Type B pancreatic cell (in vitro differentiated cells): ENCODE measurements around the gene MYL4. TPM values are rescaled to one million over a fixed set of nuclear protein-coding genes. Genes with fewer than 3 reads are reported as not detected.
"Not testable (repeated sequence)": the region's sequence is repeated elsewhere in the genome, so short reads cannot be mapped to it uniquely, and the experiment has no call there.

Experiments used
- DNase-seq: peaks from one replicate; pipeline ENCODE4 v3.0.0; 2021; ENCODE audit warnings: mixed read lengths; ENCODE audit not compliant: unreplicated experiment; ENCODE audit errors: extremely low spot score
- H3K27ac Mint-ChIP-seq: 2 replicates; pipeline ENCODE4 v1.8.0; 2021; ENCODE audit warnings: mild to moderate bottlenecking, mixed read lengths
- H3K27me3 Mint-ChIP-seq: 2 replicates; pipeline ENCODE4 v1.8.0; 2021; ENCODE audit warnings: mixed read lengths
- H3K36me3 Mint-ChIP-seq: 2 replicates; pipeline ENCODE4 v1.8.0; 2021; ENCODE audit warnings: mixed read lengths
- H3K4me1 Mint-ChIP-seq: one replicate; pipeline ENCODE4 v1.8.0; 2021; ENCODE audit warnings: mixed read lengths; ENCODE audit not compliant: unreplicated experiment
- H3K4me3 Mint-ChIP-seq: 2 replicates; pipeline ENCODE4 v1.8.0; 2021; ENCODE audit warnings: mild to moderate bottlenecking, mixed read lengths
- H3K9me3 Mint-ChIP-seq: 2 replicates; pipeline ENCODE4 v1.8.0; 2021; ENCODE audit warnings: mixed read lengths
- CTCF ChIP-seq: fragments of 200-600 bp; sonication (generic); conservative IDR thresholded peaks from 2 replicates; pipeline ENCODE4 v1.5.0; 2021; ENCODE audit warnings: antibody characterized with exemption, mild to moderate bottlenecking
- total RNA-seq: library from RNA; stranded (reverse); gene quantifications from 2 replicates; pipeline ENCODE4 v1.2.1, GENCODE V29; 2021; ENCODE audit warnings: low replicate concordance

The MYL4 gene
- total RNA-seq, 1 donor from 2014 or later, result 5.1 TPM

- Mint-ChIP-seq H3K36me3 (peaks cover 4% of the 10 kb centered on the region), H3K27ac (no peak overlapping the region), H3K9me3 (no peaks in the 10 kb centered on the region), H3K4me3 (no peak overlapping the region), H3K4me1 (peaks cover 7% of the 10 kb centered on the region), H3K27me3 (peaks cover 3% of the 10 kb centered on the region)
- no peak for DNase-seq
- TF ChIP-seq CTCF, result no peak
Measured at GRCh38 chr17:47223460-47223859, 14.3 kb downstream of the MYL4 start.

- H3K36me3 Mint-ChIP-seq, H3K4me1 Mint-ChIP-seq, H3K27ac Mint-ChIP-seq, DNase-seq, H3K4me3 Mint-ChIP-seq, H3K27me3 Mint-ChIP-seq, H3K9me3 Mint-ChIP-seq: not testable (repeated sequence)
Measured at GRCh38 chr17:47224077-47224476, 14.9 kb downstream of the MYL4 start.

- TF ChIP-seq CTCF, result no peak
- no peaks in the 10 kb centered on the region for H3K9me3 Mint-ChIP-seq
- H3K36me3 Mint-ChIP-seq, result peaks cover 4% of the 10 kb centered on the region
- peaks cover 7% of the 10 kb centered on the region for H3K27me3 Mint-ChIP-seq
- no peak overlapping the region for H3K4me3 Mint-ChIP-seq
- H3K27ac Mint-ChIP-seq, result no peak overlapping the region
- H3K4me1 Mint-ChIP-seq, result peaks cover 15% of the 10 kb centered on the region
- no peak for DNase-seq
Measured at GRCh38 chr17:47224966-47225365, 15.8 kb downstream of the MYL4 start.

- no peaks in the 10 kb centered on the region for H3K9me3 Mint-ChIP-seq
- H3K27ac Mint-ChIP-seq, result no peak overlapping the region
- DNase-seq, result no peak
- H3K36me3 Mint-ChIP-seq, result peaks cover 4% of the 10 kb centered on the region
- H3K27me3 Mint-ChIP-seq, result peaks cover 12% of the 10 kb centered on the region
- no peak overlapping the region for H3K4me3 Mint-ChIP-seq
- TF ChIP-seq CTCF, result no peak
- H3K4me1 Mint-ChIP-seq, result peaks cover 15% of the 10 kb centered on the region
Measured at GRCh38 chr17:47225436-47225858, 16.3 kb downstream of the MYL4 start.

- peaks cover 16% of the 10 kb centered on the region for H3K27me3 Mint-ChIP-seq
Measured at GRCh38 chr17:47225911-47226688, 17.0 kb downstream of the MYL4 start.

More at GRCh38 chr17:47225911-47226688, 17.0 kb downstream of the MYL4 start:
- DNase-seq, result no peak
- no peaks in the 10 kb centered on the region for H3K9me3 Mint-ChIP-seq
- no peak overlapping the region for H3K27ac Mint-ChIP-seq
- H3K4me1 Mint-ChIP-seq, result peaks cover 16% of the 10 kb centered on the region
- H3K4me3 Mint-ChIP-seq, result no peak overlapping the region
- H3K36me3 Mint-ChIP-seq, result peaks cover 4% of the 10 kb centered on the region
- no peak for TF ChIP-seq CTCF
